SH-SY5Y (cell line): Measurements from ENCODE around the gene GAREM1.

Source experiments
- GATA2 ChIP-seq: IDR thresholded peaks from 2 replicates; pipeline ENCODE4 v1.6.1; 2011; ENCODE audit warnings: mild to moderate bottlenecking, low read depth, low read length
- GATA3 ChIP-seq: IDR thresholded peaks from 2 replicates; pipeline ENCODE4 v1.6.1; 2011; ENCODE audit warnings: low read depth, mild to moderate bottlenecking, low read length, moderate library complexity

GAREM1 gene

DNA sequence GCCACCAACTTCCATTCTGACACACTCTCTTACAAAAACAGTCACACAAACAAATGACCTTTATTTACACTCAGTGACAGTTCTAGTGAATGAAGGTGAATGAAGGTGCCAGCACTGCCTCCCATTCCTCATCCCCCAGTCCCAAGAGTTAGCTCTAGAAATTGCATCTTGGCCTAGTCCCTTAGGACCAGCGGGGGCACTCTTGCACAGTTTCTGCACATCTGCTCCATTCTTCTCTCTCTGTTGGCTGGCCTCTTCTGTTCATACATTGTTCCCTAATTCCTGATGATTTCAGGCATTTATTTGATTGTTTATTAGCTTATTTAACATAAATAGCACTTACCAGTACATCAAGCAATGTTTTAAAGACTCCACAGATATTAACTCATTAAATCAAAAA, 30.9 kb downstream of the GAREM1 start:
- TF ChIP-seq GATA2 (no peak), GATA3 (no peak)

DNA sequence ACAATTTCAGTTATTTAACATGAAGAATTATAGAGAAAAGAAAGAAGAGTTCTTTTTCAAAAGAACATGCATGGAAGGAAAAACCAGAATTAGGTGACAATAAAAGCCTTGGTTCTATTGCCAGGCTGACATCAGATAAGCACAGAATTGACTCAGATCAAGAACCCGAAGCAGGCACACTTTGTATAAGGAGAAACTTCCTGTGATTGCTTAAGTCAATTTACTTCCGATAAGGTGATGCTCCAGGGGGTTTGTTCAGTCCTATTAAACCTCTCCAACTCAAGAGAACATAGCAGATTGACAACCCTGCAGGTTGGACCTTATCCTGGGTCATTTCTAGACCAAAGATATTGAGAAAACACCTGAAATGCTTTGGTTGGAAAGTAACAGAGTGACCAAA, 31.4 kb downstream of the GAREM1 start:
- TF ChIP-seq GATA3 (no peak), GATA2 (no peak)

DNA sequence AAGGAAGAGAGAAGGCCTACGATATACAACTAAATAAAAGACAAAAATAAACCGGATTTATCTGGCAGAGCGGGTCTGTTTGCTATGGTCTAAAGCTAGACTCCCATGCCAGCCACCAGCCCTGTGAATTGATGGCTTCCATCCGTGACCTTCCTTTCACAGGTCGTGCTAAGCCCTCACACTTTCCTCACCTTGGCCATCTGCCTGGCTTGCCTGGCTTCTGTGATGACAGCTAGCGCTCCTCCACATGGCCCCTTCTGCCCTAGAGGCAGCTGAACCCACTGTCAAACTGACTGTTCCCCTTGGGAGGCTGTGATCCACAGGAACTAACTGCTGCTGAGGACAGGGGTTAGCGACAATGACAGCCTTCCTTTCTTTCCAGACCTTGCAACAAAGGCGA, 32.5 kb downstream of the GAREM1 start:
- TF ChIP-seq GATA2 (no peak), GATA3 (no peak)

DNA sequence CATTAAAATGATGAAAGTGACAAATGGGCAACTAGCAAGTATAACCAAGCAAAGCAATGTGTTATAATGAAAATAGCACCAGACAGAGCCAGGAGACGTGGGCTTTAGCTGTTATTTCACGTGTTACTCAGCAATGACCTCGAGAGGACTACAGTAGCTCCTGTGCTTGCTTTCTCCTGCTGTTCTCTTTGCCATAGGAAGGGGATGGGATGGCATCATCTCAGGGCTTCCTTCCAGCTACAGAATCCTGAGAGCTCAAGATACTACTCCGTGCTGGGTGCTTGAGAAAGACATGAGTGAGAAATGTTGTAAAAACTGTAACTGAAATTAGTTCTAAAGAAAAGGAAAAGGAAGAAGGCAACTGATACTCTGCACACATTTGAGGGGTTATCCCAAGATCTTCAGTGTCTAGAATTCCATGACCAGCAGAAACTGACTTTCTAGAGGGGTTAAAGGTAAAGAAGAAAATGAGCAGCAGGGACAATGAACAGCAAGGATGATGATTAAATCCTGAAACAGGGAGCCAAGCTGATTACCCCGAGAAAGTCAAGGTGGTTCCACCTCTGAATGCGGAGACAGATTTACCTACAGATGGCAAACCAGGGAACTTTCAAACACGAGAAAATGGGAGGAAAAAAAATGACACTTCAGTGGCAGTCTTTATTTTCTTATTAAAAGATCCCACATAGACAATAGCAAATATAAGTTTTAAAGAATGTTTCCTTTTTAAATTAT, 33.4 kb downstream of the GAREM1 start:
- no peak for TF ChIP-seq GATA3
- TF ChIP-seq GATA2: no peak

DNA sequence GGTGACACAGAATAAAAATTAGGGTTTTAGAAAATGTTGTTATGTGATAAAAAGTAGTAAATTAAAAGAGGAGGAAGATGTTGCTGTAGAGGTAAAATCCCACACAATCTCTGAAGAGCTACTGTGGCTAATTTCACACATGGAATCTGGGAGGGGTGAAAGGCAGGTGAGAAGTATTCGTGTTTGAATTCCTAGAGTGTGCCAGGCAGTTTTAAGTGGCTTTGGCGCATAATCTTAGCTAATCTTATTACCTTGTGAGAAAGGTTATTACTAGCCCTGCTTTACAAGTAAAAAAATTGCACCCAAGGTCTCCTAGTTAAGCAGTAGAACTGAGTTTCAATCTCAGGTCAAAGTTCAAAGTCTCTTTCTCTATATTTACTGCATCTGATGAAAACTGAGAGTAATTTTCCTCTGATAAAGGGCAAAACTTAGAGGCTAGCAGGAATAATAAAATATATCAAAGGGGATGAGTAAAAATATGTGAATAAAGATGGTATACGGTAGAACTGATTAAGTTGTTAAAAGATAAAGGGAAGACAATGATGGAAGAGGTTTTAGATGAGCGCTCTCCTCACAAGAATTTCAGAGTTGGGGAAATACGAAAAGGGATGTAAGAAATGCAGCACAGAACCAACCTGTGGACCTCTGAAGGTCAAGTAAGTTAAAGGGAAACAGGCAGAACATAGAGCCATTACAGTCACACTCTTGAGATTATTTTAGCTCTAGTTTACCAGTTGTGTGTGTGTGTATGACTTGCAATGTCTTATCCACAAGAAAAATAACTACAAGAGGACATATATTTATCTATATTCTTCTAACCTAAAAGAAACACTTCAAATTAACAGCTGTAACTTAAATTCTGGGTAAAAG, 34.8 kb downstream of the GAREM1 start:
- no peak for TF ChIP-seq GATA3
- no peak for TF ChIP-seq GATA2

DNA sequence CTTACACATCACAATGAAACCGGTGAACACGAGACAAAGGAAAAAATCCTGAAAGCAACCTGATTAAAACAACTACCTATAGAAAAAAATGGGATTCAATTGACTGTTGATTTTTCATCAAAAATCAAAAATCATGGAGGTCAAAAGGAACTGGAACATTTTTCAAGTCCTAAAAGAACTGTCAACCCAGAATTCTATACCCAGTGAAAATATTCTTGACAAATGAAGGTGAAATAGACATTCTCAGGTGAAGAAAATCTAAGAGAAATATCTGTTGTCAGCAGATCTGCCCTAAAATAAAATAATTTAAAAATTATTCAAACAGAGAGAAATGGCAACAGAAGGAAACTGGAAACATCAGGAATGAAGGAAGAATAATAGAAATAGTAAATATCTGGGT, 38.9 kb downstream of the GAREM1 start:
- TF ChIP-seq GATA2 (no peak), GATA3 (no peak)

DNA sequence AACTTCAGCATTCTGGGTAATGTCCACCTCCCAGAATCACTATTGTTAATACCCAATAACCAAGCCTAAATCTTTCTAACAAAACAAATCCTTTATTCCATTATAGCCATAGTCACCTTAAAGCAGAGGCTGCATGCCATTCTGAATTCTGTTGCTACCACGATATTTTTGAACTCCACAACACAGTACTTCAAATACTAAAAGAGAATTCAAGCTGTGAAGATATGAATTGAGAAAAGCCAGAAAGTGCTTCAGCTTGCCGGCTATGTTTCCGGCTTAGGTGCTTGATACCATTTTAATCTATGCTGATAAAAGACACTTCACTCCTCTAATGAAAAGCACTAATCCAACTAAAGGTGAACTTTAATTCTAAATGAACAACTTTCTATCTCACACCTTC, 41.3 kb downstream of the GAREM1 start:
- no peak for TF ChIP-seq GATA2
- no peak for TF ChIP-seq GATA3

DNA sequence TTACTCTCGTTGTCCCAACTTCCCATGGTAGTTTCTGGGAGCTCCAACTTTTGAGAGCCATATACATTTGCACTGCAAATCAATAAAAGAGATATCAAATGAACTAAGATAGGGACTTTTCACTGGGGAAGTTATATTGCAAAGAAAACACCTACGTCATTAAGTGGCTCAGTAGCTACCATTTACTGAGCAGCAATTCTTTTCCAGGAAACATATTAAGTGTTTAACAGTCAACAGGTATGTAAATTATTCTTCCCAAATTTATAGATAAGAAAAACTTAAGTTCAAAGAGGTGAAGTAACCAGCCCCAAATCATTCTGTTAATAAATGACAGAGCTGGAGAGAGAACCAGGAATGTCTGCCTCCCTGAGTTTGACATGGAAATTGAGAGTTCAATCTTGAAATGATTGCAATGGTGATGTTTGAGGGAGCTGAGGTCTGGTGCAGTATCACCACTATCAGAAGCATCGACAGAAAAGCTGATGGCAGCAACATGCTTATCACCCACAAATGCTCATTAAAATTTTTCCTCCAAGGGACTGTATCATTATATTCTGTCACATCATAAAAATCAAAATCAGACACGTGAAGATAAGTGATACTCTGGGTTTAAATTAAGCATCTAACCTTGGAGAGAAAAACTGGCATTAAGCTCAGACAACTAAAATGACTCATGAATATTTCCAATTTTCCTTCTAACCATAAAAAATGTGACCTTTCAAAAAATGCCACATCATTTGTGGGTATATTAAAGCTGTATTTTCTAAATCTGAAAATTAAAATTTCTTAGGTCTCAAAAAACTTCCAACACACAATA, 43.4 kb downstream of the GAREM1 start:
- TF ChIP-seq GATA3: no peak
- no peak for TF ChIP-seq GATA2

DNA sequence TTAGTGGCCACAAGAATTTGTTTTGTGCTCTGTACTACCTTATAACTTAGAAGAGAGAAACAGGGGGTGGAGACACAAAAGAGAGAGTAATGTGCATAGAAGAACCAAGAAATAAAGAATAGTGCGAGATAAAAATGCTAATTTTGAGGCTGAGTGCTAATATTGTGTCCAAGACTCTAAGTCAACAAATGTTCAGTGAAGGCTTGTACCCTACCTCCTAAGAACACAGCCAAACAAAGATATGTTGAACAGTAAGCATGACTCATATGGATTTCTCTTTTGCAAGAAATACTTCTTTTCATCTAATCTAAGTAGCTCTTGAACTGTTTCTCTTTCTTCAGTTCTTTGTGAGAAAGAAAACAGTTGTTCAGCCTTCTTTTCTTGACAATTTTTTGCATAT, 45.2 kb downstream of the GAREM1 start:
- no peak for TF ChIP-seq GATA3
- TF ChIP-seq GATA2: no peak

DNA sequence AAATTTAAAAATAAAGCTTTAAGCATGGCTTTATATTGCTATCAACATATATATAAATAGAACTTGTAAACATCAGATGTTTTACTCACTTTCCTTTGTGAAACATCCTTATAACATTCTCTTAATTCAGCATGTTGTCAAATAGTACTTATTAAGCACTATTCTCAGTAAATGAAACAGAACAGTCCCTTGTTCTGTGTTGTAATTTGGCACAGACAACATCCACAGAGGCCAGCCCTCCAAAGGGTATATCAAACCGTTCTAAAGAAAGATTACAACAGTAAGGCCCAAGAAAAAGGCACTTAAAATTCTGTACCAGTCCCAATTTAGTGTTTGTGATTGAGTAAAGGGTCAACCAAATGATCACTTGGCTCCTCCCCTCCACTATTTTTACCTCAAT, 46.0 kb downstream of the GAREM1 start:
- TF ChIP-seq GATA2 (no peak), GATA3 (no peak)

DNA sequence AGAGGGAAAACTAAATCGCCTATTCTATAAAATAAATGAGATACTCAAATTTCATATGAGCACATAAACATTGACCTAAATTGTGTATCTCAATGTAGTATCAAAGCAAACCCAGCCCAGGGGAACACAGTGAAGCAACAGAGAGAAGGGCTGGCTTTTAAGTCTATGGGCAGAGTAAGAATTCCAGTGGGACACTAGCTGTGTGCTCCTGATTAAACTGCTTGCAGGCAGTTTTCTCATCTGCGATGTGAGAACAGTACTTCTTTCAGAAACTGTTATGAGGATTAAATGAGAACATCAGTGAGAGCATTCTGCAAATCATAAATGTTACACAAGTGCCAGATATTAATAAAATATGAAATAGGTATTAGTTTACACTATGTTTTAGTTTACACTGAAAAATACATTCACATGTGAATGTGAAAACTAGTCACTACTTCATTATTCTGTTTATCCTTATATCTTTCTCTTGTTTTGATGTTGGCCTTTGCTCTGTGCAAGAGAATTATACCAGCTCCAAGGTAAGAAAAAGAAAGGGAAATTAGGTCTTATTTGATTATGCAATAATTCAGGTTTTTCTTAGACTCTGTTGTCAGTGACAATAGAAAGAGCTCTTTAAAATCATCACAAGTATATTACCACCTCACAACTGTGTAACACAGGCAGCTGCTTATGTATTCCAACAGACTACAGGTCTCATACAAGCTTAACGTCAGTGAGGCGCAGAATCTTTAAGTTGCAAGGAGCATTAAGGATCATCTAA, 47.5 kb downstream of the GAREM1 start:
- no peak for TF ChIP-seq GATA3
- no peak for TF ChIP-seq GATA2

DNA sequence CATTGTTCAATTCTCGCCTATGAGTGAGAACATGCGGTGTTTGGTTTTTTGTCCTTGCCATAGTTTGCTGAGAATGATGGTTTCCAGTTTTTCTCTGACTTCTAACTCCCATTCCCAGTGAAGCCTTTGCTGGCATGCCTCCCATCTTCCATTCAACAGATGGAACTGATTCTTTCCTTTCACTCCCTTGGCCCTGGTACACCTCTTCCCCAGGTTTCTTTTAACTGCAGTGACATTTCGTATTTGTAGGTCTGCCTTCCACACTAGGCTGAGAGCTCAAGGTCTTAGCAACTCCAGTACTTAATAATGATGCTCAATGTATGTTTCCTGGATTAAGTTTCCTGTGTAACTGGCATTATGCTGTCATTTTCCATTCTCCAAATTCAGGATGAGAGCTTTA, 48.5 kb downstream of the GAREM1 start:
- TF ChIP-seq GATA3 (no peak), GATA2 (no peak)

DNA sequence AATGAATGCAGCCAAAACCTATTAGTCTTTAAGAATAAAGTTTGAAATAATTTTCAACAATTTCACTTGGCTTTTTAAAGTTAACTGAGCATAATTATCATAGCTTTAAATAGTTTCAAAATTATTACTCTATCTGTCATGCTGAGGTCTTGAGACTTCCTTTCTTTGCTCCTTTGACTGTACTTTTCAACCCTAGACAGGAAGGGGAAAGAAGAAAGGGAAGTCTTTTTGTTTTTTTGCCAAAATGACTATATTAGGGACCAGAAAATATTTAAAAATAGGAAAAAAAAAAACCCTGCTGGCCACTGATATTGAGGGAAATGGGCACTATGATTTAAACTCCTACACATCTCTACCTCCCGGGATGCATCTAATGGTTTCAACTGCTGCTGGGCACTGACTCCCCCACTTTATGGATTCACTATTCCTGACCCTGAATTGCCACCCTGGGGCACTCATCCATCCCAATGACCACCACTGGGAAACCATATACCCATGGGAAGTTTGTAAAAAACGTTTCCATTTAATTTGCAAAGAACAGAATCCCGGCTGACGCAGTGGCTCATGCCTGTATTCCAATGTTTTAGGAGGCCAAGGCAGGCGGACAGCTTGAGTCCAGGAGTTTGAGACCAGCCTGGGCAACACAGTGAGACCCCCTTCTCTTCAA, 50.5 kb downstream of the GAREM1 start:
- TF ChIP-seq GATA3: no peak
- TF ChIP-seq GATA2: no peak

DNA sequence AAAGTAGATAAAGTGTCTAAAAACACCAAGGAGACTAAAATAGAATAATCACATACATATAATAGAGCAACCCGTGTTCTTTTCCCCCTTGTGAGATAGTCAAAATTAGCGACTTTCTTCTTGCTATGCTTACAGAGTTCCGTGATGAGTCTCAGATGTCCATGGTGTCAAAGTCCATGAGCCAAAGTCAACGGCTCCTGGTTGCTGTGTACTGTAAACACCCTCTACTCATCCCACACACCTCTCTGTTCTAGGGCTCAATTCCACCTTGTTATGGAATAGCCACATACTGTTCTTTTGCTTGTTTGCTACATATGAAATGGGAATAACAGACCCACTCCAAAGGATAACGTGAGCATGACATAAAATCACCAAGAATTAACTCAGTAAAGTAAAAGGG, 52.5 kb downstream of the GAREM1 start:
- TF ChIP-seq GATA2 (no peak), GATA3 (no peak)
